Activated B cell treated with CpG ODN at 0.5 μM for 24 hours (primary cell): Measurements from ENCODE around the gene AMBP. TPM values are rescaled to one million over a fixed set of nuclear protein-coding genes. Genes with fewer than 3 reads are reported as not detected.
"Not testable (repeated sequence)": the region's sequence is repeated elsewhere in the genome, so short reads cannot be mapped to it uniquely, and the experiment has no call there.

Experiments
- ATAC-seq: fragments of 200-7000 bp; cut with Tn5 transposase; one replicate; pipeline ENCODE4 v1.10.0; 2021; ENCODE audit warnings: low read depth, mild to moderate bottlenecking, moderate library complexity
- CTCF ChIA-PET: fragments of 350-600 bp; sonication (Branson Sonifier 250); formaldehyde crosslinking; loops from one replicate; lab custom pipeline; 2021; ENCODE audit warnings: antibody characterized with exemption; lab: Charles Lee
- POLR2A ChIA-PET: fragments of 350-600 bp; sonication (Branson Sonifier 250); formaldehyde crosslinking; loops from one replicate; lab custom pipeline; 2021; ENCODE audit warnings: antibody characterized with exemption; lab: Charles Lee
- DNase-seq: peaks from one replicate; pipeline ENCODE4 v3.0.0; 2022
- H3K27ac Mint-ChIP-seq: one replicate; pipeline ENCODE4 v1.8.0; 2020; ENCODE audit warnings: mixed read lengths
- H3K27me3 Mint-ChIP-seq: one replicate; pipeline ENCODE4 v1.8.0; 2021; ENCODE audit warnings: mixed read lengths
- H3K36me3 Mint-ChIP-seq: one replicate; pipeline ENCODE4 v1.8.0; 2021; ENCODE audit warnings: low read depth, mixed read lengths
- H3K4me1 Mint-ChIP-seq: one replicate; pipeline ENCODE4 v1.8.0; 2021; ENCODE audit warnings: mixed read lengths
- H3K4me3 Mint-ChIP-seq: one replicate; pipeline ENCODE4 v1.8.0; 2020; ENCODE audit warnings: mild to moderate bottlenecking, mixed read lengths
- H3K9me3 Mint-ChIP-seq: one replicate; pipeline ENCODE4 v1.8.0; 2020; ENCODE audit warnings: mixed read lengths
- CTCF ChIP-seq: fragments of 200-600 bp; IDR thresholded peaks from one replicate; pipeline ENCODE4 v1.8.0; 2022; ENCODE audit warnings: antibody characterized with exemption, mild to moderate bottlenecking
- intact Hi-C: fragments of 100-400 bp; cut with micrococcal nuclease; formaldehyde crosslinking; loops from one replicate; pipeline ENCODE4 v1.15.1; 2024
- total RNA-seq: library from RNA; stranded (reverse); gene quantifications from 2 replicates; pipeline ENCODE4 v1.2.3, GENCODE V29; 2022

Gene AMBP
- total RNA-seq, 1 donor from 2014 or later = not detected

DNA sequence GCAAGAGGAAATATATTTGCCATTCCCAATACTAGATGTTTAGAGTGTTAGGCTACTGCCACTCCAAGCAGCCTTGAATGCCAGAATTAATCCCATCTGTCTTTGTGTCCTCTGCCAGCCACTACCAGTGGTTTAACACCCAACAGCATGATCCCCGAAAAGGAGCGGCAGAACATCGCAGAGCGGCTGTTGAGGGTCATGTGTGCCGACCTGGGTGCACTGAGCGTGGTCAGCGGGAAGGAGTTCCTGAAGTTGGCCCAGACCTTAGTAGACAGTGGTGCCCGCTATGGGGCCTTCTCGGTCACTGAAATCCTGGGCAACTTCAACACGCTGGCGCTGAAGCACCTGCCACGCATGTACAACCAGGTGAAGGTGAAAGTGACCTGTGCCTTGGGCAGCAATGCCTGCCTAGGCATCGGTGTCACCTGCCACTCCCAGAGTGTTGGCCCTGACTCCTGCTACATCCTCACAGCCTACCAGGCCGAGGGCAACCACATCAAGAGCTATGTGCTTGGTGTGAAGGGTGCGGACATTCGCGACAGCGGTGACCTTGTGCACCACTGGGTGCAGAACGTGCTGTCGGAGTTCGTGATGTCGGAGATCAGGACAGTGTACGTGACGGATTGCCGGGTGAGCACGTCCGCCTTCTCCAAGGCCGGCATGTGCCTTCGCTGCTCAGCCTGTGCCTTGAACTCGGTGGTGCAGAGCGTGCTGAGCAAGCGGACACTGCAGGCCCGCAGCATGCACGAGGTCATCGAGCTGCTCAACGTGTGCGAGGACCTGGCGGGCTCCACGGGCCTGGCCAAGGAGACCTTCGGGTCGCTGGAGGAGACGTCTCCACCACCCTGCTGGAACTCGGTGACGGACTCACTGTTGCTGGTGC is 29.3 kb downstream of the AMBP start:
- no peak for ATAC-seq
- intact Hi-C loops = no loop called here
- POLR2A ChIA-PET = no interaction called here
- no peak for TF ChIP-seq CTCF
- Mint-ChIP-seq H3K27ac (no peak overlapping the region), H3K36me3 (no peaks in the 10 kb centered on the region), H3K9me3 (no peaks in the 10 kb centered on the region), H3K27me3 (peaks cover 2% of the 10 kb centered on the region), H3K4me1 (no peaks in the 10 kb centered on the region), H3K4me3 (no peak overlapping the region)
- CTCF ChIA-PET = no interaction called here
- DNase-seq = no peak

DNA sequence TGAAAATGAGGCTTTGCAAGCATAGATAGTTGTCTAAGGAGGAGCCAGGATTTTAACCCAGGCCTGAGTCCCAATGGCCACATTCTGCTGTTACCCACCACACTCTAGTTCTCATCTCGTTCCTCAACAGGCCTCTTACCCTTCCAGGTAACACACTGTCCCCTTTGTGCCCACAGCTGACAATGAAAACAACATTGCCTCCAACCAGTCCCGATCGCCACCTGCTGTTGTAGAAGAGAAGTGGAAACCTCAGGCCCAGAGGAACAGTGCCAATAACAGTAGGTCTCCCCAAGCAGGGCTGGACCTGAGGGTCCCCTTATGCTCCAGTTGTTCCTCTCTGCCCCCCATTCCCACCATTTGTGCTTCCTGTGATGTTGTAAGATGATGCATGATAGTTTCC is 30.4 kb downstream of the AMBP start:
- intact Hi-C loops = no loop called here
- TF ChIP-seq CTCF = no peak
- Mint-ChIP-seq H3K36me3 (no peaks in the 10 kb centered on the region), H3K9me3 (no peaks in the 10 kb centered on the region), H3K4me1 (no peaks in the 10 kb centered on the region), H3K27me3 (peaks cover 2% of the 10 kb centered on the region), H3K27ac (no peak overlapping the region), H3K4me3 (no peak overlapping the region)
- CTCF ChIA-PET = no interaction called here
- no peak for DNase-seq
- ATAC-seq = no peak
- POLR2A ChIA-PET = no interaction called here

DNA sequence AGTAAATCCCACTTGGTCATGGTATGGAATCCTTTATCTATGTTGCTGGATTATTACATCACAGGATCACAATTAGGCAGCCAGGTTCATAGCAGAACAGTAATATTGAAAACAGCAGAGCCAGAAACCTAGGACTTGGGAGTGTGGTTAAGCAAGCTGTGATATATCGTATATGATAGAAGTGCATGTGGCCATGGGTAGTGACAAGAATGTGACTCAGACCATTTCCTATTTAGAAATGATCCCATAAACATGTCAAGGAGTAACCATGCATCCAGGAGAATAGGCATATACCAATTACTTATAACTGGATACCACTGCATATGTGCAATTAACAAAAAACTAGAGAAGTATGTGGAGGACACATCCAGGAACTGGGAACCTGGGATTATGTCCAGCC is 31.2 kb downstream of the AMBP start:
- DNase-seq = no peak
- no peak for TF ChIP-seq CTCF
- H3K4me3 Mint-ChIP-seq = no peak overlapping the region
- no peaks in the 10 kb centered on the region for H3K9me3 Mint-ChIP-seq
- no peaks in the 10 kb centered on the region for H3K36me3 Mint-ChIP-seq
- POLR2A ChIA-PET = no interaction called here
- H3K27ac Mint-ChIP-seq = no peak overlapping the region
- no peaks in the 10 kb centered on the region for H3K4me1 Mint-ChIP-seq
- no peak for ATAC-seq
- intact Hi-C loops = no loop called here
- peaks cover 2% of the 10 kb centered on the region for H3K27me3 Mint-ChIP-seq
- CTCF ChIA-PET = no interaction called here

DNA sequence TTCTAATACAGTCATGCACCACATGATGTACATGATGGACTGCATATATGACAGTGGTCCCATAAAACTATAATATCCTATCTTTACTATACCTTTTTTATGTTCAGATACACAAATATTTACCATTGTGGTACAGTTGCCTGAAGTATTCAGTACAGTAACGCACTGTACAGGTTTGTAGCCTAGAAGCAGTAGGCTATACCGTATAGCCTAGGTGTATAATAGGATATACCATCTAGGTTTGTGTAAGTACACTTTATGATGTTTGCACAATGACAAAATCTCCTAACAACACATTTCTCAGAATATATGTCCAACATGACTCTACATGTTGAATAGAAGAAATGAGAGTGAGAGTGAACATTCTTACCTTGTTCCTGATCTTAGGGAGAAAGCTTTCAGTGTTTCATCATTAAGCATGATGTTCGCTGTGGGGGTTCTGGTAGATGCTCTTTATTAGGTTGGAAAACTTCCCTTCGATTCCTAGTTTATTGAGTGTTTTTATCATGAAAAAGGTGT is 31.8 kb downstream of the AMBP start:
- ChIA-PET POLR2A (no interaction called here), CTCF (no interaction called here)
- Mint-ChIP-seq H3K9me3 (no peaks in the 10 kb centered on the region), H3K4me1 (no peaks in the 10 kb centered on the region), H3K36me3 (no peaks in the 10 kb centered on the region), H3K27ac (no peak overlapping the region), H3K4me3 (no peak overlapping the region), H3K27me3 (peaks cover 2% of the 10 kb centered on the region)
- ATAC-seq = no peak
- TF ChIP-seq CTCF = no peak
- DNase-seq = no peak
- intact Hi-C loops = no loop called here

DNA sequence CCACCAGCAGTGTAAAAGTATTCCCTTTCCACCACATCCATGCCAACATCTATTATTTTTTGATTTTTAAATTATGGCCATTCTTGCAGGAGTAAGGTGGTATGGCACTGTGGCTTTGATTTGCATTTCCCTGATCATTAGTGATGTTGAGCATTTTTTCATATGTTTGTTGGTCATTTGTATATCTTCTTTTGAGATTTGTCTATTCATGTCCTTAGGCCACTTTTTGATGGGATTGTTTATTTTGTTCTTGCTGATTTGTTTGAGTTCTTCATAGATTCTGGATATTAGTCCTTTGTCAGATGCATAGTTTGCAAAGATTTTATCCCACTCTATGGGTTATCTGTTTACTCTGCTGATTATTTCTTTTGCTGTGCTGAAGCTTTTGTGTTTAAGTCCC is 34.4 kb downstream of the AMBP start:
- H3K27ac Mint-ChIP-seq, H3K4me3 Mint-ChIP-seq, DNase-seq, H3K27me3 Mint-ChIP-seq, H3K4me1 Mint-ChIP-seq, H3K9me3 Mint-ChIP-seq, H3K36me3 Mint-ChIP-seq, CTCF ChIA-PET, ATAC-seq, POLR2A ChIA-PET, intact Hi-C loops: not testable (repeated sequence)
